Cardiac muscle cell (in vitro differentiated cells and primary cell): Measurements from ENCODE around the gene CBX3. TPM values are rescaled to one million over a fixed set of nuclear protein-coding genes. Genes with fewer than 3 reads are reported as not detected.

Source experiments
- DNase-seq, 2 donors: peaks; one replicate each; pipeline versions ENCODE4 v3.0.0 to v3.0.0-alpha.2; 2010 to 2017; ENCODE audit warnings: low read depth in 1 of 2, low spot score in 1 of 2
- H3K27ac ChIP-seq: fragments of 200-600 bp; sonication (generic); 2 replicates; pipeline ENCODE4 v1.5.1; 2016
- H3K27me3 ChIP-seq: fragments of 200-600 bp; sonication (generic); 2 replicates; pipeline ENCODE4 v1.6.0; 2016; ENCODE audit warnings: control low read depth
- H3K36me3 ChIP-seq: fragments of 200-600 bp; sonication (generic); 2 replicates; pipeline ENCODE4 v1.5.1; 2016; ENCODE audit warnings: control low read depth
- H3K4me1 ChIP-seq: fragments of 200-600 bp; sonication (generic); 2 replicates; pipeline ENCODE4 v1.8.1; 2017; ENCODE audit warnings: low read depth, mild to moderate bottlenecking, mixed run types
- H3K4me3 ChIP-seq: fragments of 200-600 bp; sonication (generic); 2 replicates; pipeline ENCODE4 v1.5.1; 2016; ENCODE audit warnings: mild to moderate bottlenecking
- H3K9me3 ChIP-seq: fragments of 200-600 bp; sonication (generic); 2 replicates; pipeline ENCODE4 v1.5.1; 2017; ENCODE audit warnings: low read depth, mild to moderate bottlenecking, control low read depth
- polyA plus RNA-seq: library from polyadenylated mRNA; unstranded; fragments of >200 nt; fragmentation: Nextera tagmentation; extraction: Ambion mirVana; gene quantifications from 2 replicates; pipeline ENCODE4 v1.2.1, GENCODE V29; 2016
- total RNA-seq: library from RNA; depleted of rRNA; stranded (reverse); fragments of >200 nt; gene quantifications from 2 replicates; pipeline ENCODE4 v1.2.3, GENCODE V29; 2016
- TF ChIP-seq, protein P1 (sequence below): IDR thresholded peaks from 2 replicates; pipeline ENCODE4 v1.5.1; 2012; ENCODE audit warnings: low read depth, mild to moderate bottlenecking, low read length

The CBX3 gene
- total and polyA plus RNA-seq, 2 experiments from 2014 or later, result 213 to 223 TPM

- Histone ChIP-seq H3K27ac (no peak overlapping the region), H3K4me3 (no peak overlapping the region), H3K36me3 (no peaks in the 10 kb centered on the region), H3K9me3 (no peaks in the 10 kb centered on the region), H3K4me1 (no peaks in the 10 kb centered on the region), H3K27me3 (no peaks in the 10 kb centered on the region)
- TF ChIP-seq, protein P1, sequence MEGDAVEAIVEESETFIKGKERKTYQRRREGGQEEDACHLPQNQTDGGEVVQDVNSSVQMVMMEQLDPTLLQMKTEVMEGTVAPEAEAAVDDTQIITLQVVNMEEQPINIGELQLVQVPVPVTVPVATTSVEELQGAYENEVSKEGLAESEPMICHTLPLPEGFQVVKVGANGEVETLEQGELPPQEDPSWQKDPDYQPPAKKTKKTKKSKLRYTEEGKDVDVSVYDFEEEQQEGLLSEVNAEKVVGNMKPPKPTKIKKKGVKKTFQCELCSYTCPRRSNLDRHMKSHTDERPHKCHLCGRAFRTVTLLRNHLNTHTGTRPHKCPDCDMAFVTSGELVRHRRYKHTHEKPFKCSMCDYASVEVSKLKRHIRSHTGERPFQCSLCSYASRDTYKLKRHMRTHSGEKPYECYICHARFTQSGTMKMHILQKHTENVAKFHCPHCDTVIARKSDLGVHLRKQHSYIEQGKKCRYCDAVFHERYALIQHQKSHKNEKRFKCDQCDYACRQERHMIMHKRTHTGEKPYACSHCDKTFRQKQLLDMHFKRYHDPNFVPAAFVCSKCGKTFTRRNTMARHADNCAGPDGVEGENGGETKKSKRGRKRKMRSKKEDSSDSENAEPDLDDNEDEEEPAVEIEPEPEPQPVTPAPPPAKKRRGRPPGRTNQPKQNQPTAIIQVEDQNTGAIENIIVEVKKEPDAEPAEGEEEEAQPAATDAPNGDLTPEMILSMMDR, result no peak
- DNase-seq, result no peak
Measured at GRCh38 chr7:26227987-26228386, 26.4 kb downstream of the CBX3 start.

DNA sequence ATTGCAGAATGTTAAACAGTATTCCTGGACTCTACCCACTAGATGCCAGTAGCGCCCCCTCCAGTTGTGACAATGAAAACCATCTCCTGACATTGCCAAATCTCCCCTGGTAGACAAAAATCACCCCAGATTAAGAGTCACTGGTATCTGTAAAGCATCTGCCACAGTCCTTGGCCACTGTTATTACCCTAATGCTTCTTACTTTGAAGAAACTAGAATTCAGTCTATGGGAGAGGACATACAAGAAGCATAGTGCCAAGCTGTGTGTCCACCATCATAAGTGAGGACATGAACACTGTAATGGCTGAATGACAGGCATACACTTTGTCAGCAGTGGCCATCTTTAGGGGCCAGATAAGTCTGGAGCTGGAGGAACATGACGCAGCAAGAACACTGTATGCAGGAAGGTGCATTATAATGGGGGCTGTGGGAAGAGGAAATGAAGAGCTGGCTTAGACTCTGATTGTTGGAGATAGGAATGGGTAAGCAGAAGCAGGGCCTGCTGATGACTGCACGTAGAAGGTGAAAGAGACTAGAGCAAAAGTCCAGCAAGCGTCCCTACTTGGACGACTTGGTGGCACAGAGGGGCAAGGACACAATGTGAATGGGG, 32.5 kb downstream of the CBX3 start:
- Histone ChIP-seq H3K4me3 (no peak overlapping the region), H3K4me1 (no peaks in the 10 kb centered on the region), H3K9me3 (no peaks in the 10 kb centered on the region), H3K27ac (no peak overlapping the region), H3K27me3 (no peaks in the 10 kb centered on the region), H3K36me3 (no peaks in the 10 kb centered on the region)
- TF ChIP-seq, protein P1, result no peak
- no peak for DNase-seq

DNA sequence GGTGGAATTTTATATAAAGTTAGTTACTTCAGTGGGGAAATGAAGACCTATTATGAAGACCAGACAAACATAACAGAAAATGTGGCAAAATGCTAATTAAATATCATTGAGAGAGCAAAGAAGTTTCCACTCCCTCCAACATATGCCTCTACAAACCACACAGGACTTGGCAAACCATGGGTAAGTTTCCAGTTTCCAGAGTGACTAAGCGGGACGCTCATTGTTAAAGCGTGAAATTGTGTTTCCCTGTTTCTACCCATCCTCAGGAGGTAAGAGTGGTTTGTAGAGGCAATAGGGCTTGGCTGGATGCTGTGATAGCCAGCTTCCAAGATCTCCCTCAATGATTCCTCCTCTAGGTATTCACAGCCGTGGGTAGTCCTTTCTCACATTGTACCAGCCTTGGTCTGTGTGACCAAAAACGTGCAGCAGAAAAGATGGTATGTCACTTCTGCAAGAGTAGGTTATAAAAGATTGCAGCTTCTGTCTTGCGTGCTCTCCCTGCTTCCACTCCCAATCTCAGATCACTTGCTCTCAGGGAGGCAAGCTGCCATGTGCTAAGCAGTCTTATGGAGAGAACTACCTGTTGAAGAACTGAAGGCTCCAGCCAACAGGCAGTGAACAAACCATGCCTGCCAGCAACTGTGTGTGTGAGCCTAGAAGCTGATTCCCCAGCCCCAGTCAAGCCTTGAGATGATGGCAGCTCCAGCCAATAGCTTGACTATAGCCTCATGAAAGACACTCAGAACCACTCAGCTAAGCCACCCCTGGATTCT, 35.7 kb downstream of the CBX3 start:
- no peak for DNase-seq
- Histone ChIP-seq H3K4me1 (no peaks in the 10 kb centered on the region), H3K27ac (no peak overlapping the region), H3K36me3 (no peaks in the 10 kb centered on the region), H3K4me3 (no peak overlapping the region), H3K27me3 (no peaks in the 10 kb centered on the region), H3K9me3 (no peaks in the 10 kb centered on the region)
- TF ChIP-seq, protein P1, result no peak

GRCh38 chr7:26238032-26238431, 36.5 kb downstream of the CBX3 start:
- DNase-seq, result no peak

GRCh38 chr7:26245150-26245549, 43.6 kb downstream of the CBX3 start:
- TF ChIP-seq, protein P1, result no peak
- Histone ChIP-seq H3K4me1 (no peaks in the 10 kb centered on the region), H3K36me3 (no peaks in the 10 kb centered on the region), H3K27me3 (no peaks in the 10 kb centered on the region), H3K9me3 (no peaks in the 10 kb centered on the region), H3K4me3 (no peak overlapping the region), H3K27ac (no peak overlapping the region)
- DNase-seq, result no peak

More at GRCh38 chr7:26238032-26238431, 36.5 kb downstream of the CBX3 start:
- H3K4me1 ChIP-seq, result no peaks in the 10 kb centered on the region
- no peaks in the 10 kb centered on the region for H3K27me3 ChIP-seq
- no peaks in the 10 kb centered on the region for H3K9me3 ChIP-seq
- H3K36me3 ChIP-seq, result no peaks in the 10 kb centered on the region
- H3K27ac ChIP-seq, result no peak overlapping the region
- TF ChIP-seq, protein P1, result no peak
- H3K4me3 ChIP-seq, result no peak overlapping the region
